H1 (cell line): Measurements from ENCODE around the gene MVK. TPM values are rescaled to one million over a fixed set of nuclear protein-coding genes. Genes with fewer than 3 reads are reported as not detected.
A peak's percentile ranks its signal among the peaks of the same experiment; 100 is the strongest.

Experiments used
- CTCF ChIA-PET: fragments of 300-600 bp; sonication (Branson Sonifier 250); formaldehyde crosslinking; loops from one replicate; lab custom pipeline; 2021; ENCODE audit not compliant: partially characterized antibody; lab: Charles Lee
- POLR2A ChIA-PET: fragments of 300-600 bp; sonication (Branson Sonifier 250); formaldehyde crosslinking; loops from one replicate; lab custom pipeline; 2021; ENCODE audit warnings: inconsistent platforms; ENCODE audit not compliant: partially characterized antibody; lab: Charles Lee
- DNase-seq, 2 experiments: peaks; one replicate each; pipeline versions ENCODE4 v3.0.0 to v3.0.0-alpha.2; 2010 to 2022; ENCODE audit warnings: low spot score in 2 of 2, low read depth in 1 of 2, mixed read lengths in 1 of 2
- FAIRE-seq: peaks from 2 replicates; lab custom pipeline; 2011; peaks lifted over from hg19 to GRCh38; lab: Jason Lieb, UNC
- H2AFZ ChIP-seq: 2 replicates; pipeline ENCODE4 v1.8.1; 2012; ENCODE audit warnings: low read length, inconsistent platforms
- H2AK5ac ChIP-seq: 2 replicates; pipeline ENCODE4 v1.6.1; 2013; ENCODE audit warnings: low read depth, low read length
- H2BK120ac ChIP-seq: replicated peaks from 2 replicates; pipeline ENCODE3; 2013; ENCODE audit warnings: low read depth, low read length, inconsistent platforms
- H2BK12ac ChIP-seq: 2 replicates; pipeline ENCODE4 v1.6.1; 2013; ENCODE audit warnings: low read depth, low read length
- H2BK15ac ChIP-seq: 2 replicates; pipeline ENCODE4 v1.6.1; 2013; ENCODE audit warnings: low read length
- H2BK20ac ChIP-seq: 2 replicates; pipeline ENCODE4 v1.6.1; 2013; ENCODE audit warnings: low read length
- H2BK5ac ChIP-seq: 2 replicates; pipeline ENCODE4 v1.6.1; 2013; ENCODE audit warnings: low read depth, low read length
- H3K14ac ChIP-seq: 2 replicates; pipeline ENCODE4 v1.6.1; 2013; ENCODE audit warnings: inconsistent platforms; ENCODE audit not compliant: insufficient read length
- H3K18ac ChIP-seq: 2 replicates; pipeline ENCODE4 v1.6.1; 2013; ENCODE audit warnings: low read length; ENCODE audit errors: extremely low read depth
- H3K23ac ChIP-seq: 2 replicates; pipeline ENCODE4 v1.6.1; 2013; ENCODE audit warnings: inconsistent platforms; ENCODE audit not compliant: insufficient read length
- H3K23me2 ChIP-seq: 2 replicates; pipeline ENCODE4 v1.6.1; 2013; ENCODE audit warnings: low read depth, low read length
- H3K27ac ChIP-seq: 2 replicates; pipeline ENCODE4 v1.6.1; 2011; ENCODE audit warnings: low read depth, low read length, inconsistent platforms
- H3K27me3 ChIP-seq, 4 experiments: replicated peaks in 1 of 4; 1 replicate in 1 of 4; 2 replicates in 3 of 4; pipeline versions ENCODE4 v1.6.1 to v1.8.1; 2011 to 2013; ENCODE audit warnings: low read length in 3 of 4, mild to moderate bottlenecking in 3 of 4, inconsistent platforms in 2 of 4, mixed read lengths in 2 of 4, moderate library complexity in 1 of 4; ENCODE audit not compliant: control insufficient read depth in 3 of 4, insufficient read depth in 3 of 4; ENCODE audit errors: extremely low read depth in 1 of 4
- H3K36me3 ChIP-seq, 4 experiments: 2 replicates each; pipeline versions ENCODE4 v1.6.1 to v1.8.1; 2011 to 2013; ENCODE audit warnings: mild to moderate bottlenecking in 4 of 4, low read length in 3 of 4, moderate library complexity in 2 of 4, control low read depth in 1 of 4, inconsistent platforms in 1 of 4; ENCODE audit not compliant: insufficient read depth in 4 of 4, control insufficient read depth in 2 of 4
- H3K4ac ChIP-seq: replicated peaks from 2 replicates; pipeline ENCODE3; 2013; ENCODE audit warnings: low read length, low read depth, mixed read lengths, inconsistent platforms; ENCODE audit not compliant: insufficient read length
- H3K4me1 ChIP-seq, 4 experiments: replicated peaks in 1 of 4; 1 replicate in 1 of 4; 2 replicates in 3 of 4; pipeline versions ENCODE4 v1.6.1 to v1.8.1; 2011 to 2013; ENCODE audit warnings: low read length in 3 of 4, inconsistent platforms in 2 of 4, mixed read lengths in 1 of 4; ENCODE audit not compliant: insufficient read depth in 4 of 4, control insufficient read depth in 3 of 4
- H3K4me2 ChIP-seq, 2 experiments: 2 replicates each; pipeline versions ENCODE4 v1.6.1 to v1.8.1; 2011 to 2013; ENCODE audit warnings: low read depth in 2 of 2, low read length in 2 of 2, control low read depth in 1 of 2, inconsistent platforms in 1 of 2, mild to moderate bottlenecking in 1 of 2; ENCODE audit not compliant: insufficient read depth in 1 of 2
- H3K4me3 ChIP-seq, 4 experiments: fragments of 200-600, 300-600 bp in 1 of 4; sonication (generic), shearing (Covaris generic), sonication (Bioruptor Twin) in 1 of 4; 2 replicates each; pipeline versions ENCODE4 v1.5.1 to v1.8.1; 2011 to 2016; ENCODE audit warnings: low read length in 4 of 4, low read depth in 3 of 4, control low read depth in 2 of 4, inconsistent platforms in 2 of 4, mild to moderate bottlenecking in 2 of 4, mixed read lengths in 1 of 4, moderate library complexity in 1 of 4; ENCODE audit not compliant: insufficient read depth in 2 of 4; ENCODE audit errors: extremely low read depth in 1 of 4
- H3K56ac ChIP-seq: replicated peaks from 2 replicates; pipeline ENCODE3; 2013; ENCODE audit warnings: low read depth, mild to moderate bottlenecking, mixed read lengths, low read length, inconsistent platforms; ENCODE audit not compliant: insufficient read length
- H3K79me1 ChIP-seq: 2 replicates; pipeline ENCODE4 v1.6.1; 2013; ENCODE audit warnings: low read depth, low read length, control low read depth
- H3K79me2 ChIP-seq, 2 experiments: 2 replicates each; pipeline versions ENCODE4 v1.6.1 to v1.8.1; 2012 to 2013; ENCODE audit warnings: low read length in 2 of 2, mild to moderate bottlenecking in 2 of 2, inconsistent platforms in 1 of 2; ENCODE audit not compliant: insufficient read depth in 2 of 2, control insufficient read depth in 1 of 2
- H3K9ac ChIP-seq, 4 experiments: replicated peaks in 1 of 4; 1 replicate in 1 of 4; 2 replicates in 3 of 4; pipeline versions ENCODE4 v1.6.1 to v1.8.1; 2011 to 2013; ENCODE audit warnings: low read depth in 3 of 4, low read length in 3 of 4, control low read depth in 2 of 4, mild to moderate bottlenecking in 2 of 4, moderate library complexity in 2 of 4, inconsistent platforms in 1 of 4; ENCODE audit errors: extremely low read depth in 1 of 4
- H3K9me3 ChIP-seq, 2 experiments: 2 replicates each; pipeline versions ENCODE4 v1.6.1 to v1.8.1; 2012 to 2013; ENCODE audit warnings: mild to moderate bottlenecking in 2 of 2, moderate library complexity in 2 of 2, control low read depth in 1 of 2, inconsistent platforms in 1 of 2, low read depth in 1 of 2, low read length in 1 of 2, mixed read lengths in 1 of 2; ENCODE audit not compliant: insufficient read depth in 2 of 2
- H4K20me1 ChIP-seq, 2 experiments: replicated peaks in 1 of 2; 2 replicates each; pipeline versions ENCODE3 to v1.8.1; 2011 to 2013; ENCODE audit warnings: inconsistent platforms in 2 of 2, low read length in 2 of 2, mild to moderate bottlenecking in 1 of 2; ENCODE audit not compliant: insufficient read depth in 2 of 2, control insufficient read depth in 1 of 2
- H4K5ac ChIP-seq: 2 replicates; pipeline ENCODE4 v1.6.1; 2013; ENCODE audit warnings: low read length, low read depth, mixed read lengths, inconsistent platforms; ENCODE audit not compliant: insufficient read length
- H4K8ac ChIP-seq: 2 replicates; pipeline ENCODE4 v1.8.0; 2013; ENCODE audit warnings: mild to moderate bottlenecking, moderate library complexity, low read length, inconsistent platforms; ENCODE audit not compliant: insufficient read depth; ENCODE audit errors: extremely low read depth
- H4K91ac ChIP-seq: replicated peaks from 2 replicates; pipeline ENCODE3; 2013; ENCODE audit warnings: low read length, mixed read lengths, inconsistent platforms; ENCODE audit not compliant: insufficient read length
- ASH2L ChIP-seq: fragments of 200-600, 300-600 bp; sonication (generic); IDR thresholded peaks from one replicate; pipeline ENCODE4 v1.7.1; 2017; ENCODE audit warnings: low read length
- EP300 ChIP-seq, 2 experiments: IDR thresholded peaks; 1 replicate in 1 of 2; 2 replicates in 1 of 2; pipeline ENCODE4 v1.6.1; 2011 to 2012; ENCODE audit warnings: low read depth in 2 of 2, low read length in 2 of 2, mild to moderate bottlenecking in 2 of 2, borderline replicate concordance in 1 of 2, inconsistent platforms in 1 of 2, moderate library complexity in 1 of 2
- POLR2AphosphoS5 ChIP-seq: IDR thresholded peaks from 2 replicates; pipeline ENCODE4 v1.6.1; 2011; ENCODE audit warnings: low read depth, low read length
- TCF12 ChIP-seq: IDR thresholded peaks from 2 replicates; pipeline ENCODE4 v1.6.1; 2011; ENCODE audit warnings: low read depth, mild to moderate bottlenecking, low read length
- TEAD4 ChIP-seq: IDR thresholded peaks from 2 replicates; pipeline ENCODE4 v1.6.1; 2012; ENCODE audit warnings: low read depth, low read length, inconsistent platforms, mixed read lengths
- WGBS, 2 experiments: shearing (Covaris generic) in 1 of 2; methylation state at CpG; one replicate each; pipeline versions ENCODE4 v1.1.6 to v1.1.7; 2013 to 2015; ENCODE audit warnings: low lambda C conversion rate in 2 of 2, mixed read lengths in 2 of 2, inconsistent platforms in 1 of 2, low coverage in 1 of 2, missing lambda C conversion rate in 1 of 2; ENCODE audit not compliant: insufficient replicate concordance in 2 of 2, insufficient coverage in 1 of 2, insufficient read length in 1 of 2; ENCODE audit errors: extremely low coverage in 1 of 2, missing lambda C conversion rate in 1 of 2; 5-methylcytosine and 5-hydroxymethylcytosine counted together
- polyA plus RNA-seq, 7 experiments: library from polyadenylated mRNA; depleted of rRNA in 3 of 7; stranded (reverse) in 5 of 7; unstranded in 2 of 7; fragments of >200 nt in 5 of 7; fragments of 200-250 nt in 2 of 7; gene quantifications; 1 replicate in 5 of 7; 2 replicates in 1 of 7; 4 replicates in 1 of 7; pipeline versions ENCODE4 v1.2.1 to v1.2.3, GENCODE V29; 2011 to 2013; ENCODE audit warnings: missing spikeins in 2 of 7, mixed read lengths in 2 of 7
- total RNA-seq: library from RNA; stranded (reverse); fragmentation: NEBNext Ultra II Directional; extraction: Animal tissue kit (Norgen Biotek cat#: 25700); gene quantifications from 2 replicates; pipeline ENCODE4 v1.2.1, GENCODE V29; 2021

Gene MVK
- total and polyA plus RNA-seq, 2 of the 8 experiments (the other 6 are each of a cell fraction or from before 2014, with no cell fraction given), result 15.7 to 20.9 TPM

- no peak overlapping the region for H2AFZ ChIP-seq
- H4K20me1 ChIP-seq, result no peaks in the 10 kb centered on the region
- H2BK120ac ChIP-seq, result no peak overlapping the region
- H2BK20ac ChIP-seq, result no peak overlapping the region
- no peak overlapping the region for H3K56ac ChIP-seq
- no peaks in the 10 kb centered on the region for H3K9me3 ChIP-seq
- 0 out of 2 replicates have a peak, but pooled peaks have one; percentile 26 for TF ChIP-seq TCF12
- TF ChIP-seq ASH2L, result no peak
- peak in 1 of 2 experiments; percentile 7; a peak in 1 of 3 replicates for TF ChIP-seq EP300 (IDR thresholded peaks at IDR 0.05; ENCODE audit: borderline replicate concordance in 1 of 2, low read depth in 2 of 2, low read length in 2 of 2)
- TF ChIP-seq POLR2AphosphoS5, result no peak
- peak; percentile 74; the same call in 1 of the 2 replicates for TF ChIP-seq TEAD4
- FAIRE-seq (no peak), DNase-seq (peak in 1 of 2 experiments; percentile 68)
- 45% methylated on average over 23 of the region's 30 CpGs; no CpG with 5 or more reads in 1 of the 2 experiments for WGBS, 2 experiments
- H2AK5ac ChIP-seq, result no peak overlapping the region
- H2BK5ac ChIP-seq, result no peak overlapping the region
- H3K23me2 ChIP-seq, result no peaks in the 10 kb centered on the region
- no peak overlapping the region for H3K23ac ChIP-seq
- ChIA-PET CTCF (interaction anchor here (0.6 to 5.7 kb wide), 8 partner anchors 9 to 191 kb away, joined by 3 to 37 read pairs (median 3); no protein-coding TSS in a partner anchor), POLR2A (interaction anchor here (1.1 kb wide), 1 partner anchor 10 kb away, joined by 4 read pairs; no protein-coding TSS in a partner anchor)
- no peak overlapping the region for H2BK12ac ChIP-seq
- H3K18ac ChIP-seq, result no peak overlapping the region; the same call in 1 of the 2 replicates
- no peak overlapping the region for H3K27ac ChIP-seq
- peak overlapping the region; percentile 54 for H3K4ac ChIP-seq
- peak overlapping the region in 1 of 4 experiments; percentile 20; a peak in 1 of 8 replicates for H3K4me3 ChIP-seq
- no peaks in the 10 kb centered on the region for H3K79me2 ChIP-seq
- H3K9ac ChIP-seq, result no peak overlapping the region
- peaks cover 0 to 4% (median 1%) of the 10 kb centered on the region in 4 experiments; a peak in 5 of 7 replicates for H3K4me1 ChIP-seq
- peak overlapping the region; percentile 11 to 47; a peak in 3 of 4 replicates for H3K4me2 ChIP-seq
- H3K36me3 ChIP-seq, result no peaks in the 10 kb centered on the region
- H4K8ac ChIP-seq, result no peak overlapping the region
- H3K27me3 ChIP-seq, result 0 out of 7 replicates have a peak, but pooled peaks cover 0 to 2% (median 0%) of the 10 kb centered on the region in 4 experiments
- H4K91ac ChIP-seq, result no peak overlapping the region
- H3K14ac ChIP-seq, result no peak overlapping the region
- H3K79me1 ChIP-seq, result no peaks in the 10 kb centered on the region
- H2BK15ac ChIP-seq, result no peak overlapping the region
- H4K5ac ChIP-seq, result no peak overlapping the region
Observed at GRCh38 chr12:109606320-109607028, 32.9 kb downstream of the MVK start.
